ENCODE data around the gene SYCE1.

The SYCE1 gene

GRCh38 chr10:133568287-133568614 is 2.9 kb upstream of the SYCE1 start:
- TF ChIP-seq CTCF (IDR thresholded peaks at IDR 0.05; ENCODE audit: insufficient read depth, low read length, poor library complexity, severe bottlenecking) = no peak
- Histone ChIP-seq H3K36me3 (ENCODE audit: control insufficient read depth, insufficient read depth, low read length) (no peaks in the 10 kb centered on the region), H3K27me3 (replicated peaks; ENCODE audit: control insufficient read depth, insufficient read depth, low read length) (no peaks in the 10 kb centered on the region), H3K4me3 (replicated peaks; ENCODE audit: low read depth, low read length) (no peak overlapping the region)
- no peak for DNase-seq (ENCODE audit: extremely low read depth, insufficient read length)

GRCh38 chr10:133567609-133568286 is 2.4 kb upstream of the SYCE1 start:
- TF ChIP-seq CTCF (IDR thresholded peaks at IDR 0.05; ENCODE audit: insufficient read depth, low read length, poor library complexity, severe bottlenecking) = no peak
- no peaks in the 10 kb centered on the region for H3K36me3 ChIP-seq (ENCODE audit: control insufficient read depth, insufficient read depth, low read length)
- no peak for DNase-seq (ENCODE audit: extremely low read depth, insufficient read length)
- H3K4me3 ChIP-seq (replicated peaks; ENCODE audit: low read depth, low read length) = no peak overlapping the region
- H3K27me3 ChIP-seq (replicated peaks; ENCODE audit: control insufficient read depth, insufficient read depth, low read length) = no peaks in the 10 kb centered on the region

GRCh38 chr10:133567119-133567518 is 1.7 kb upstream of the SYCE1 start:
- no peak overlapping the region for H3K4me3 ChIP-seq (replicated peaks; ENCODE audit: low read depth, low read length)

GRCh38 chr10:133564816-133565215 is 567 bp downstream of the SYCE1 start:
- no peaks in the 10 kb centered on the region for H3K36me3 ChIP-seq (ENCODE audit: control insufficient read depth, insufficient read depth, low read length)
- no peaks in the 10 kb centered on the region for H3K27me3 ChIP-seq (replicated peaks; ENCODE audit: control insufficient read depth, insufficient read depth, low read length)
- H3K4me3 ChIP-seq (replicated peaks; ENCODE audit: low read depth, low read length) = no peak overlapping the region
- no peak for DNase-seq (ENCODE audit: extremely low read depth, insufficient read length)
- no peak for TF ChIP-seq CTCF (IDR thresholded peaks at IDR 0.05; ENCODE audit: insufficient read depth, low read length, poor library complexity, severe bottlenecking)

More at GRCh38 chr10:133567119-133567518, 1.7 kb upstream of the SYCE1 start:
- Histone ChIP-seq H3K36me3 (ENCODE audit: control insufficient read depth, insufficient read depth, low read length) (no peaks in the 10 kb centered on the region), H3K27me3 (replicated peaks; ENCODE audit: control insufficient read depth, insufficient read depth, low read length) (no peaks in the 10 kb centered on the region)
- DNase-seq (ENCODE audit: extremely low read depth, insufficient read length) = no peak
- TF ChIP-seq CTCF (IDR thresholded peaks at IDR 0.05; ENCODE audit: insufficient read depth, low read length, poor library complexity, severe bottlenecking) = no peak

GRCh38 chr10:133559216-133559615 is 6.2 kb downstream of the SYCE1 start:
- no peaks in the 10 kb centered on the region for H3K36me3 ChIP-seq (ENCODE audit: control insufficient read depth, insufficient read depth, low read length)
- no peak for DNase-seq (ENCODE audit: extremely low read depth, insufficient read length)
- no peak for TF ChIP-seq CTCF (IDR thresholded peaks at IDR 0.05; ENCODE audit: insufficient read depth, low read length, poor library complexity, severe bottlenecking)
- H3K27me3 ChIP-seq (replicated peaks; ENCODE audit: control insufficient read depth, insufficient read depth, low read length) = no peaks in the 10 kb centered on the region; the same call in 1 of the 2 replicates
- H3K4me3 ChIP-seq (replicated peaks; ENCODE audit: low read depth, low read length) = no peak overlapping the region

- DNase-seq (ENCODE audit: extremely low read depth, insufficient read length) = no peak
- no peak for TF ChIP-seq CTCF (IDR thresholded peaks at IDR 0.05; ENCODE audit: insufficient read depth, low read length, poor library complexity, severe bottlenecking)
- Histone ChIP-seq H3K36me3 (ENCODE audit: control insufficient read depth, insufficient read depth, low read length) (no peaks in the 10 kb centered on the region), H3K27me3 (replicated peaks; ENCODE audit: control insufficient read depth, insufficient read depth, low read length) (no peaks in the 10 kb centered on the region; the same call in 1 of the 2 replicates), H3K4me3 (replicated peaks; ENCODE audit: low read depth, low read length) (no peak overlapping the region)
These were observed 8.0 kb downstream of the SYCE1 start for GRCh38 chr10:133557381-133557780.

Measured in GM06990 (cell line).